ENCODE measurements around the gene ADCY9. TPM values are rescaled to one million over a fixed set of nuclear protein-coding genes. Genes with fewer than 3 reads are reported as not detected.
"Not testable (repeated sequence)": the region's sequence is repeated elsewhere in the genome, so short reads cannot be mapped to it uniquely, and the experiment has no call there.

Gene ADCY9
- polyA plus RNA-seq, 6 donors from 2014 or later, result 0.08 to 0.91 (median 0.19) TPM

GRCh38 chr16:4085405-4085970 lies 30.8 kb downstream of the ADCY9 start:
- ATAC-seq (ENCODE audit: low read depth in 2 of 2) (no peak), DNase-seq (no peak)
- peaks cover 0 to 4% (median 0%) of the 10 kb centered on the region in 3 donors for H3K27me3 Mint-ChIP-seq
- H3K4me1 Mint-ChIP-seq, result peaks cover 3 to 9% (median 4%) of the 10 kb centered on the region in 3 donors
- peaks cover 0 to 3% (median 0%) of the 10 kb centered on the region in 7 donors for H3K9me3 Mint-ChIP-seq
- H3K4me3 Mint-ChIP-seq, result no peak overlapping the region
- no peaks in the 10 kb centered on the region for H3K36me3 Mint-ChIP-seq
- H3K27ac Mint-ChIP-seq, result no peak overlapping the region

- peaks cover 0 to 4% (median 2%) of the 10 kb centered on the region in 3 donors for H3K4me1 Mint-ChIP-seq
- H3K9me3 Mint-ChIP-seq, result peaks cover 0 to 3% (median 0%) of the 10 kb centered on the region in 7 donors
- no peaks in the 10 kb centered on the region for H3K27me3 Mint-ChIP-seq
- no peaks in the 10 kb centered on the region for H3K36me3 Mint-ChIP-seq
- DNase-seq (no peak), ATAC-seq (ENCODE audit: low read depth in 2 of 2) (no peak)
- H3K4me3 Mint-ChIP-seq, result no peak overlapping the region
- no peak overlapping the region for H3K27ac Mint-ChIP-seq
Measured at GRCh38 chr16:4083347-4083870, 32.8 kb downstream of the ADCY9 start.

GRCh38 chr16:4082474-4083044 lies 33.7 kb downstream of the ADCY9 start:
- Mint-ChIP-seq H3K27ac (no peak overlapping the region), H3K4me3 (no peak overlapping the region)

GRCh38 chr16:4081521-4082021 lies 34.7 kb downstream of the ADCY9 start:
- H3K27ac Mint-ChIP-seq, result no peak overlapping the region
- DNase-seq (no peak), ATAC-seq (ENCODE audit: low read depth in 2 of 2) (no peak)
- H3K4me3 Mint-ChIP-seq, result no peak overlapping the region
- peaks cover 0 to 2% (median 0%) of the 10 kb centered on the region in 3 donors for H3K4me1 Mint-ChIP-seq
- H3K9me3 Mint-ChIP-seq, result peaks cover 0 to 3% (median 0%) of the 10 kb centered on the region in 7 donors
- no peaks in the 10 kb centered on the region for H3K36me3 Mint-ChIP-seq
- H3K27me3 Mint-ChIP-seq, result no peaks in the 10 kb centered on the region

More at GRCh38 chr16:4082474-4083044, 33.7 kb downstream of the ADCY9 start:
- Mint-ChIP-seq H3K4me1 (peaks cover 0 to 2% (median under 1%) of the 10 kb centered on the region in 3 donors), H3K9me3 (peaks cover 0 to 3% (median 0%) of the 10 kb centered on the region in 7 donors), H3K27me3 (no peaks in the 10 kb centered on the region), H3K36me3 (no peaks in the 10 kb centered on the region)
- ATAC-seq (ENCODE audit: low read depth in 2 of 2) (no peak), DNase-seq (no peak)

- peaks cover 0 to 2% (median 0%) of the 10 kb centered on the region in 3 donors for H3K4me1 Mint-ChIP-seq
- no peak overlapping the region for H3K4me3 Mint-ChIP-seq
- H3K27ac Mint-ChIP-seq, result no peak overlapping the region
- H3K9me3 Mint-ChIP-seq, result peaks cover 0 to 3% (median 0%) of the 10 kb centered on the region in 7 donors
- DNase-seq, result no peak
- no peak for ATAC-seq (ENCODE audit: low read depth in 2 of 2)
- no peaks in the 10 kb centered on the region for H3K36me3 Mint-ChIP-seq
- no peaks in the 10 kb centered on the region for H3K27me3 Mint-ChIP-seq
Measured at GRCh38 chr16:4081047-4081446, 35.2 kb downstream of the ADCY9 start.

- peaks cover 0 to 2% (median 0%) of the 10 kb centered on the region in 3 donors for H3K4me1 Mint-ChIP-seq
- no peak for ATAC-seq (ENCODE audit: low read depth in 2 of 2)
- H3K27me3 Mint-ChIP-seq, result no peaks in the 10 kb centered on the region
- peaks cover 0 to 2% (median 0%) of the 10 kb centered on the region in 7 donors for H3K9me3 Mint-ChIP-seq
- H3K36me3 Mint-ChIP-seq, result no peaks in the 10 kb centered on the region
- no peak overlapping the region for H3K27ac Mint-ChIP-seq
- no peak for DNase-seq
- no peak overlapping the region for H3K4me3 Mint-ChIP-seq
Measured at GRCh38 chr16:4077174-4077649, 39.0 kb downstream of the ADCY9 start.

GRCh38 chr16:4075534-4075933 lies 40.7 kb downstream of the ADCY9 start:
- H3K9me3 Mint-ChIP-seq, result peaks cover 0 to 2% (median 0%) of the 10 kb centered on the region in 7 donors
- DNase-seq (no peak), ATAC-seq (ENCODE audit: low read depth in 2 of 2) (no peak)
- no peaks in the 10 kb centered on the region for H3K4me1 Mint-ChIP-seq
- no peaks in the 10 kb centered on the region for H3K36me3 Mint-ChIP-seq
- H3K4me3 Mint-ChIP-seq, result peak overlapping the region in 1 of 8 donors; percentile 52
- no peak overlapping the region for H3K27ac Mint-ChIP-seq
- no peaks in the 10 kb centered on the region for H3K27me3 Mint-ChIP-seq

- not testable (repeated sequence) for H3K9me3 Mint-ChIP-seq; ATAC-seq (ENCODE audit: low read depth in 2 of 2); H3K27me3 Mint-ChIP-seq; H3K4me3 Mint-ChIP-seq; H3K27ac Mint-ChIP-seq; H3K4me1 Mint-ChIP-seq; DNase-seq; H3K36me3 Mint-ChIP-seq
Measured at GRCh38 chr16:4073150-4073549, 43.1 kb downstream of the ADCY9 start.

- Mint-ChIP-seq H3K9me3 (no peaks in the 10 kb centered on the region), H3K27me3 (no peaks in the 10 kb centered on the region)
- no peak for ATAC-seq (ENCODE audit: low read depth in 2 of 2)
Measured at GRCh38 chr16:4071686-4072561, 44.3 kb downstream of the ADCY9 start.

GRCh38 chr16:4070936-4071335 lies 45.3 kb downstream of the ADCY9 start:
- Mint-ChIP-seq H3K27me3 (no peaks in the 10 kb centered on the region), H3K4me3 (no peak overlapping the region), H3K27ac (no peak overlapping the region), H3K9me3 (peaks cover 0 to 3% (median 0%) of the 10 kb centered on the region in 7 donors), H3K4me1 (no peaks in the 10 kb centered on the region), H3K36me3 (no peaks in the 10 kb centered on the region)
- DNase-seq (no peak), ATAC-seq (ENCODE audit: low read depth in 2 of 2) (no peak)

More at GRCh38 chr16:4071686-4072561, 44.3 kb downstream of the ADCY9 start:
- Mint-ChIP-seq H3K27ac (no peak overlapping the region), H3K36me3 (no peaks in the 10 kb centered on the region), H3K4me1 (no peaks in the 10 kb centered on the region), H3K4me3 (no peak overlapping the region)
- DNase-seq, result no peak

- H3K27ac Mint-ChIP-seq, result no peak overlapping the region
- no peaks in the 10 kb centered on the region for H3K27me3 Mint-ChIP-seq
- peaks cover 0 to 17% (median 8%) of the 10 kb centered on the region in 7 donors for H3K9me3 Mint-ChIP-seq
- no peak for DNase-seq
- peaks cover 0 to 4% (median 4%) of the 10 kb centered on the region in 3 donors for H3K4me1 Mint-ChIP-seq
- no peak for ATAC-seq (ENCODE audit: low read depth in 2 of 2)
- H3K4me3 Mint-ChIP-seq, result no peak overlapping the region
- peaks cover 0 to 9% of the 10 kb centered on the region in 2 donors for H3K36me3 Mint-ChIP-seq
Measured at GRCh38 chr16:4067262-4068001, 48.8 kb downstream of the ADCY9 start.

GRCh38 chr16:4064950-4065352 lies 51.3 kb downstream of the ADCY9 start:
- Mint-ChIP-seq H3K4me3 (peak overlapping the region; percentile 47 to 92 (median 74)), H3K27ac (peak overlapping the region in 5 of 6 donors; percentile 1 to 84 (median 58)), H3K9me3 (peaks cover 5 to 41% (median 27%) of the 10 kb centered on the region in 7 donors), H3K4me1 (peaks cover 0 to 6% (median 4%) of the 10 kb centered on the region in 3 donors), H3K27me3 (no peaks in the 10 kb centered on the region), H3K36me3 (peaks cover 0 to 23% of the 10 kb centered on the region in 2 donors)
- DNase-seq (peak; percentile 4), ATAC-seq (ENCODE audit: low read depth in 2 of 2) (peak; percentile 46 to 51)
